HG03159 (cell line): Measurements from ENCODE around the gene NANOS2.
A peak's percentile ranks its signal among the peaks of the same experiment; 100 is the strongest.

Source experiments
- ATAC-seq: cut with Tn5 transposase; IDR thresholded peaks from one replicate; pipeline ENCODE4 v1.9.1; 2021; ENCODE audit warnings: mild to moderate bottlenecking, moderate library complexity; ENCODE audit not compliant: unreplicated experiment

Gene NANOS2

DNA sequence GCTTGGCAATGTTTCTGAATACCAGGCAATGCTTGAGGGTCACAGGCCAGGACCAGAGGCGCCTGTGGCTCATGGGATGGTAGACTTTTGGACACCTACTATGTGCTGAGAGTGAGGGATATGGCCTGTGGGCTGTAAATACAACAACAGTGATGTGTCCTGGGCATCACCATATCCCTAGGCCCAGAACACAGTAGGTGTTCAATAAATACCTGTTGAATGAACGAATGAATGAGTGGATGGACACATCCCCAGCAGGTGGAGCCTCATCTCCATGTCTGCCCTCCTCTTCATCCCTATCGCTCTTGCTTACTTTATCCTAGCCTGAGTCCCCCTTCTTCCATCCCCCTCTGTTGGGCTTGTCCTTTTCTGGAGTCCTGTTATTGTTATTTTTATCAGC is 16.5 kb upstream of the NANOS2 start:
- no peak for ATAC-seq

DNA sequence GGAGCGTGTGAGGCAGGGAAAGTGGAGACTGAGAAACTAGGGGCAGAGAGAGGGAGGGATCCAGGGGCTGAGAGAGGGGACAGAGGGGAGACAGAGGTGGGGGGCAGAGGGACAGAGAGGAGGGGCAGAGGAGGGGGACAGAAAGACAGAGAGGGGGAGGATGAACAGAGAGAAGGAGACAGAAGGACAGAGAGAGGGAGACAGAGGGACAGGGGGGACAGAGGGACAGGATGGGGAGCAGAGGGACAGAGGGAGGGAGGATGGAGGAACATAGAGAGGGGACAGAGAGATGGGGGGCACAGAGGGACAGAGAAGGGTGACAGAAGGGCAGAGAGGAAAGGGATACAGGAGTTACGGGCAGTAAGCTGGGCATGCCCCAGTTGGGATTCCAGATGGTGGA is 14.7 kb upstream of the NANOS2 start:
- no peak for ATAC-seq

DNA sequence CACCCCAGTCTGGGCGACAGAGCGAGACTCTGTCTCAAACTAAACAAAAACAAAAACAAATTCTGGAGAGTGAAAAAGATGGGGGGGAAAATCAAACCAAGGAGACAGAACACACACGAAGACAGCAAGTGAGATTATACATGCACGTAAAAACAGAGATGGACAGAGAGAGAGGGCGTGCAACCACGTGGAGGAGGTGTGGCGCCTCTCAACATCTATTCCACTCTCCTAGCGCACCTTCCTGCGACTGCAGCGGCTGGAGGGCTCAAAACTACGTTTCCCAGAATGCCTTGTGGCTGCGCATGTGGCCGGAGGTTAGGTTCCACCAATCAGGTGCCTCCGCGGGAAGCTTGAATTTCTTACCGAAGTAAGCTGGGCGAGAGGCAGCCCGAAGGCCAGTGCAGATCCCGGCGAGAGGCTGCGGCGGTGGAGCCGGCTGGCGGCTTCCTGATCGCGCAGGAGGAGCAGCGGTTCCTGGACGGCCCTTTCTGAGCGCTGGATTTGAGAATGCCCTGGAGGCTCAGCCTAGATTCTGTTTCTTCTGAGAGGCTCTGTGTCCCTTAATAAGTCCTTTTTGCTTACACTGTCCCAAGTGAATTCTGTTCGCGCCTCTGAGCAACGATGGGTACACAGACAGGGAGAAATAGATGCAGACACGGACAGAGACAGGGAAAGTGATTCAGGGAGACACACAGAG is 13.1 kb upstream of the NANOS2 start:
- peak; percentile 65 for ATAC-seq

GRCh38 chr19:45924891-45925447 is 10.4 kb upstream of the NANOS2 start:
- no peak for ATAC-seq

DNA sequence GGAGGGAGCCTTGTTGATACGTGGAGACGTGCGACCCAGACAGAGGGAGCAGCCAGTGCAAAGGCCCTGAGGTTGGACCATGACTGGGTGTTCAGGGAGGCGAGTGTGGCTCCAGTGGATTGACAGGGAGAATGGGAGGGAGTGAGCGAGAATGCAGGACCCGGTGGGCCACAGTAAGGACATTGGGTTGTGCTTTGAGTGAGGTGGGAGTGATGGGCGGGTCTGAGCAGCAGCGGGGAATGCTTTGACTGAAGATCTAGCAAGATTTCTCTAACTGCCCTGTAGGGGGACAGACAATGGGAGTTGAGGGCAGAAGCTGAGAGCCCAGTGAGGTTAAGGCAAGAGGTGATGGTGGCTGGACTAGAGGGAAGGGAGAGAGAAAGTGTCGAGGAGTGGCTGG is 7.7 kb upstream of the NANOS2 start:
- ATAC-seq: no peak

- no peak for ATAC-seq
Observed at GRCh38 chr19:45920458-45920857, 5.9 kb upstream of the NANOS2 start.

DNA sequence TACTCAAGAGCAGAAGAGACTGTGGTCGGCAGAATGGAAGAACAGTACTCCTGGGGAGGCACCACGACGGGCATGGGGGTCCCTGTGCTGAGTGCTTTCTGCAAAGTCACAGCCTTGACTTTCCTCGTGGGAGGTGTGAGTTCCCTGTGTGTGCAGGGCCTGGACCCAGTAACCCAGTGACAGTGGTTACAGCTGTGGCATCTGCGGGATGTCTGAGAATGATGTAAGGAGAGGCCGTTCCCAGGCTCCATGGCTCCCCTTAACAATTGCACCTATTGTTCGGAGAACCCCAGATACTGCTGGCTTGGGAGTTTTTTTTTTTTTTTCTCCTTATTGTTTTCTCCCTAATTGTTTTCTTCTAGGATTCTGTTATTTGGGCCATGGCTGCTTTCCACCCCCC is 5.1 kb upstream of the NANOS2 start:
- ATAC-seq: no peak

GRCh38 chr19:45918721-45919120 is 4.1 kb upstream of the NANOS2 start:
- no peak for ATAC-seq

DNA sequence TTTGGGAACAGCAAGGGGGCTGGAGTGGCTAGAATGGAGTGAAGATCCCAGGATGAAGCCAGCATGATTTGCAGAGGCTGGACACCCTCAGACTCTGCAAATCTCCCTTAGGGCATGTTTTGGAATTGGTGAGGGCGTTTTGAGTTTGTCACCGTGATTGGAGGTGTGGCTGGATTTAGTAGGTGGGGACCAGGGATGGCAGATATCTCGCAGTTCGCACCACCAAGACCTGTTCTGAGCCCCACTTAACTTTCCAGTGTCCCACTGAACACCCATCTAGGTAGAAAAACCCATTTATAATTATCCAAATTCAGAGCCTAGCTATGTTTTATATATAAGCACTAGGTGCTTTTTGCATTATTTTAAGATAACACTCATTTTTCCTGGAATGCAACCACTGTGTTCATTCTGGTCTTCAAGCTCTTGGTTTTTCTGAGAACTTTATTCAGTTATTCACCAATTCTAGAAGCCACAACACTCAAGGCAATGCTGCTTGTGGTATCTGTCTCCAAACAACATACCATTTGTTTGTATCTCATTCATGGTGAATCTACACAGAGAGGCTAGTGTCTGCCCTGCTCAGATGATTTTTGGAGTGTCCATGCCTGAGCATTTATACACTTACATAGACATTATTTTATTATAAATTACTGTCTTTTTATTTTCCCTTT is 3.0 kb upstream of the NANOS2 start:
- ATAC-seq: no peak

GRCh38 chr19:45911291-45911690 is 3.3 kb downstream of the NANOS2 start:
- no peak for ATAC-seq

GRCh38 chr19:45908956-45909355 is 5.6 kb downstream of the NANOS2 start:
- no peak for ATAC-seq

- no peak for ATAC-seq
Observed at GRCh38 chr19:45906221-45906620, 8.4 kb downstream of the NANOS2 start.

- no peak for ATAC-seq
Observed at GRCh38 chr19:45905011-45905410, 9.6 kb downstream of the NANOS2 start.

DNA sequence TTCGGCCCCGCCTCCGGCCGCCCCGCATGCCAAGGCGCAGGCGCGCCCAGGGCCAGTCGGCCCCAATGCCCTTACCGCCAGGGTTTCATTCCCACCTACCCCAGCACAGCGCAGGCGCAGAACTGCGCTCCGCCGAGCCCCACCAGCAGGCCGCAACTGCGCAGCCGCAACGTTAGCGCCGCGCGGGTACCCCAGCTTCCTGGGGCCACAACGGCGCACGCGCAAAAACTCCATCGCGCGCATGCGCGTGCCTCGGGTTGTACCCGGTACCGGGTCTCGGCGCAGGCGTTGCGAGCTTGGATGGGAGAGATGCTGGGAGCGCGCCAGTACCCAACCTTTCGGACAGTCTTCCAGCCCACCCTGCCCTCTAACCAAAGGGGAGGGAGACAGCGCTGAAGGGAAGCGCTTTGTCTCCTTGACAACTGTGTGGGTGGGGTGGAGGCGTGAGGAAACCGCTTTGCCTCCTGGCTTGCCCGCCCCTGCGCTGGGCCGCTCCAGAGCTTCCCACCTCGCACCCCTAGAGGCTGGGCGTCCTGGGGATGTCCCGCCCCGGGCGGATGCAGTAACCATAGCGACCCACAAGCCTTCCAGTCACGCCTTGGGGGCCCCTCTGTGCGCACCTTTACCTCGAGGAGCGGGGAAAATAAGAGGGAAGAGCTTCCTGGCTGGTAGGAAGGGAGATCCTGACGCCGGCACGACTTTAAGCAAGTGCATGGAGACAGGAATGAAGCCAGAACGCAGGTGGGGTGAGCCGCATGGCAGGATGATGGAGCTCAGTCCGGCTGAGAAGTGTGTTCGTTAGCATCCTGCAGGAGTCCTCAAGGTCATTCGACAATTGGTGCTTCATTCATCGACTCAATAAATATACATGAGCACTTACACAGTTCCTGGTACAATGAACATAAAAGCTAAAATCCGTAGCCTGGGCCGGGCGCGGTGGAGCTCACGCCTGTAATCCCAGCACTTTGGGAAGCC is 11.6 kb downstream of the NANOS2 start:
- ATAC-seq: peak; percentile 86

- no peak for ATAC-seq
Observed at GRCh38 chr19:45901912-45902650, 12.5 kb downstream of the NANOS2 start, which contains the start of gene MYPOP. MYPOP (minus strand) TSS chr19:45902613; CDS start chr19:45901773, 840 bp downstream.

- ATAC-seq: no peak
Observed at GRCh38 chr19:45901432-45901911, 13.1 kb downstream of the NANOS2 start.

- no peak for ATAC-seq
Observed at GRCh38 chr19:45900738-45901431, 13.7 kb downstream of the NANOS2 start.

DNA sequence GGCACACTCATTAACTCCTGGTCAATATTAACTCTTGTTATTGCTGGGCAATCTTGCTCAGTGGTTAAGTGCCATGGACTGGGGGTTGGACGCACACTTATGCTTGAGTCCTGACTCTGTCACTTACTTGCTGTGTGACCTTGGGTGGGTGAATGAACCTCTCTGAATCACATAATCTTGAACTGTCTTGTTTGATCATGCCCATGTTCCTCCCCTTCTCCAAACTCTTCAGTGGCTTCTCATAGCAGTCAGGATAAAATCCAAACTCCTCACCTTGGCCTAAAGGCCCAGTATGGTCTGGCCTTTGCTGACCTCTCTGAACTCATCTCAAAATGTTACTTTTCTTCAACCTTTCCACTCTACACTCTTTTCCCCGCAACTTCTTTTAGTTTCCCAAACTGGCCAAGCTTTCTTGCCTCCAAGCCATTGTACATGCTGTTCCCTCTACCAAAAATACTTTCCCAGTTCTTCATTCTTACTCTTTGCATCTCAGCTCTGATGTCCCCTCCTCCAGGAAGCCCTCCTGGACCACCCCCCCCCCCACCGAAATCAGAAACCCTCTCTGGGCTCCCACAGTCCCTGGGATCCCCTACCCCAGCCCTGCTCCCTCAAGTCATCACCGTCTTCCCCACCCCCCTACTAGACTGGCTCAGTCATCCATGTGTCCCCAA is 14.5 kb downstream of the NANOS2 start:
- ATAC-seq: no peak

- ATAC-seq: no peak
Observed at GRCh38 chr19:45899253-45899652, 15.3 kb downstream of the NANOS2 start.
